HCT116 (cell line): Measurements from ENCODE around the gene CDKN1A.

ENCODE experiments used
- EGR1 ChIP-seq: IDR thresholded peaks from 2 replicates; pipeline ENCODE4 v1.6.1; 2012; ENCODE audit warnings: low read depth
- EZH2phosphoT487 ChIP-seq: fragments of 200-600 bp; IDR thresholded peaks from 2 replicates; pipeline ENCODE4 v1.6.1; 2018; ENCODE audit warnings: antibody characterized with exemption, borderline replicate concordance
- POLR2A ChIP-seq: IDR thresholded peaks from 2 replicates; pipeline ENCODE4 v1.7.0; 2011; ENCODE audit warnings: borderline replicate concordance; ENCODE audit not compliant: insufficient read depth, insufficient read length; ENCODE audit errors: extremely low read depth
- POLR2AphosphoS5 ChIP-seq: IDR thresholded peaks from 2 replicates; pipeline ENCODE4 v1.6.1; 2011; ENCODE audit warnings: mild to moderate bottlenecking, low read depth, low read length, moderate library complexity
- RAD21 ChIP-seq: IDR thresholded peaks from 2 replicates; pipeline ENCODE4 v1.6.1; 2012; ENCODE audit warnings: low read depth, mild to moderate bottlenecking
- TF ChIP-seq, protein P1 (sequence below), 3 experiments: fragments of 200-600 bp in 1 of 3; sonication (generic) in 1 of 3; IDR thresholded peaks in 2 of 3; conservative IDR thresholded peaks in 1 of 3; 2 replicates each; pipeline ENCODE4 v1.5.1; 2012 to 2017; ENCODE audit warnings: low read depth in 2 of 3, low read length in 2 of 3, antibody characterized with exemption in 1 of 3, borderline replicate concordance in 1 of 3, control low read depth in 1 of 3, mild to moderate bottlenecking in 1 of 3, mixed read lengths in 1 of 3, mixed run types in 1 of 3, moderate library complexity in 1 of 3; ENCODE audit not compliant: insufficient read depth in 1 of 3
- TF ChIP-seq, protein P2 (sequence below): IDR thresholded peaks from 2 replicates; pipeline ENCODE4 v1.6.1; 2012

DNA sequence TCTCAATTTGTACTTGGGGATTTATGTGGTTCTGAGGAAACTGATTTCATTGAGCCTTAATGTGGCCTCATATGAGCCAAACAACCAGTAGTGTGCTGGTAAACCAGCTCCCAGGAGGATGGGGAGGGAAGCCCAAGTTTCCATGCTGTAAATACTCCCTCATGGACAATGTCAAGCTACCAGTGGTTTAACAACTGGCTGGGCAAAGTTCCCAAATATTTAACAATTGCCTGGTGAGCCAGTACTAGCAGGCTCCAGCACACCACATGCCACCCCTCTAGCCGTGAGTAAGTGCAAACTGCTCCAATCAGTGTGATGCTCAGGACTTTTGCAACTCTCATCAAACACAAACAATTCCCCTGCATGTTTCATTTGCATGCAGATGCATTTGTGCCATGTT lies 19.2 kb upstream of the CDKN1A start:
- TF ChIP-seq, protein P1, sequence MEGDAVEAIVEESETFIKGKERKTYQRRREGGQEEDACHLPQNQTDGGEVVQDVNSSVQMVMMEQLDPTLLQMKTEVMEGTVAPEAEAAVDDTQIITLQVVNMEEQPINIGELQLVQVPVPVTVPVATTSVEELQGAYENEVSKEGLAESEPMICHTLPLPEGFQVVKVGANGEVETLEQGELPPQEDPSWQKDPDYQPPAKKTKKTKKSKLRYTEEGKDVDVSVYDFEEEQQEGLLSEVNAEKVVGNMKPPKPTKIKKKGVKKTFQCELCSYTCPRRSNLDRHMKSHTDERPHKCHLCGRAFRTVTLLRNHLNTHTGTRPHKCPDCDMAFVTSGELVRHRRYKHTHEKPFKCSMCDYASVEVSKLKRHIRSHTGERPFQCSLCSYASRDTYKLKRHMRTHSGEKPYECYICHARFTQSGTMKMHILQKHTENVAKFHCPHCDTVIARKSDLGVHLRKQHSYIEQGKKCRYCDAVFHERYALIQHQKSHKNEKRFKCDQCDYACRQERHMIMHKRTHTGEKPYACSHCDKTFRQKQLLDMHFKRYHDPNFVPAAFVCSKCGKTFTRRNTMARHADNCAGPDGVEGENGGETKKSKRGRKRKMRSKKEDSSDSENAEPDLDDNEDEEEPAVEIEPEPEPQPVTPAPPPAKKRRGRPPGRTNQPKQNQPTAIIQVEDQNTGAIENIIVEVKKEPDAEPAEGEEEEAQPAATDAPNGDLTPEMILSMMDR (IDR thresholded peaks at IDR 0.05 in 2 of 3, conservative IDR thresholded peaks at IDR 0.05 in 1 of 3; ENCODE audit: borderline replicate concordance in 1 of 3, insufficient read depth in 1 of 3, low read depth in 2 of 3, low read length in 2 of 3), result no peak
- TF ChIP-seq EZH2phosphoT487 (no peak), EGR1 (no peak), POLR2A (no peak), RAD21 (no peak), POLR2AphosphoS5 (no peak)
- TF ChIP-seq, protein P2, sequence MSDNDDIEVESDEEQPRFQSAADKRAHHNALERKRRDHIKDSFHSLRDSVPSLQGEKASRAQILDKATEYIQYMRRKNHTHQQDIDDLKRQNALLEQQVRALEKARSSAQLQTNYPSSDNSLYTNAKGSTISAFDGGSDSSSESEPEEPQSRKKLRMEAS, result no peak
